GM19455 (cell line): ENCODE measurements around the gene CD55.

Experiments
- ATAC-seq: cut with Tn5 transposase; IDR thresholded peaks from one replicate; pipeline ENCODE4 v1.9.1; 2021; ENCODE audit not compliant: unreplicated experiment

The CD55 gene

GRCh38 chr1:207329469-207329868, 8.0 kb downstream of the CD55 start:
- no peak for ATAC-seq

DNA sequence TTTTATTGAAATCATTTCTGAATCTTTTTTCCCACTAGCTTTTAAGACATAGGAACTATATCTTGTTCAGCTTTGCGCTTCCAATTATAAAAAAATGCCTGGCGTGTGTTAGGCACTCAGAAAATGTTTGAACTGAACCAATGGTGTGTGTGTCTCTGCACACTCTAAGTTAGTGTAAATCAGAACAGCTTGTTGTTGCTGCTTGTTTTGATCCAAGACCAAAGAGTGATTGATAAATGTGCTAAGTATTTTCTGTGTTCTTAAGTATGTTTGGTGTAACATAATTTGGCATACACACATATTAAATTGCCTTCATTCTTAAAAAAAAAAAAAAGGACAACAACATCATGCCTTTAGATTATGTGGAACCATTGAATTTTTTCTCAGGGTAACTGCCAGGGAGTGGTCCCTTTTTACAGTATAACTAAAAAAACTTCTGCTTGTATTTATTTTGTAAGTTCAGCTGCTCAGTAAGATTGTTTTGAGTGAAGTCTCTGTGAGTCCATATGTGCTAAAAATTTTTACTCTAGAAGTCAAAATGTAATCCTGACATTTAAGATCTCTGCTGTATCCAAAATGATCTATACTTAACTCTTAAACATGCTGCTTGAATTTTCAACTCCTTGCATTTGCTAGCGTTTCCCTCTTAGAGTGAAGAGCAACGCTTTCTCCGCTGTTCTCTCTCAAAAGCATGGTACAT, 8.7 kb downstream of the CD55 start:
- ATAC-seq = no peak

- no peak for ATAC-seq
These were observed 10.2 kb downstream of the CD55 start for GRCh38 chr1:207331354-207332313.

DNA sequence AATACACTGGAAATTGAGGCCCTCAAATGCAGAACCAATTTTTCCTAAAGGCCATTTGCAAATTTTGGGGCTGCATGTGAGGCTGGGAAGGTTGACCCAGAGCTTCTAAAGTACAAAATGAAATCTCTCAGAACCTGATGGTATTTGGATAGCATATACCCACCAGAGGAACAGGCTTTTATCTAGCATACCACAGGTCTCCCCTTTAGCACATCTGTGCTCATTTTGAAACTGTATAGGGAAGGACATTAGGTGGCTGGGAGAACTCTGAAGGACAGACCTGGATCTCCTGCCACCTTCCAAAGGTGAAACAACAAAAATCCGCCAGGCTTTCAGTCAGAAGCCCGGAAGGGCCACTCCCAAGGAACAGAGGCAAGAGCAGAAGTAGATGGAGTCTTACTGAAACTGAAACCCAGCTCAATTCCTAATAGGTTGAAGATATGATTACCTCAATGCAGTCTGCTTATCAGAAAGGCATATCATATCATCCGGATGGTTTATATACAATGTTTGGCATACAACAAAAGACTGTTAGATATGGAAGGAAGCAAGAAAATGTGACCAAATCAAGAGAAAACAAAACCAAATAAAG, 11.6 kb downstream of the CD55 start:
- no peak for ATAC-seq

DNA sequence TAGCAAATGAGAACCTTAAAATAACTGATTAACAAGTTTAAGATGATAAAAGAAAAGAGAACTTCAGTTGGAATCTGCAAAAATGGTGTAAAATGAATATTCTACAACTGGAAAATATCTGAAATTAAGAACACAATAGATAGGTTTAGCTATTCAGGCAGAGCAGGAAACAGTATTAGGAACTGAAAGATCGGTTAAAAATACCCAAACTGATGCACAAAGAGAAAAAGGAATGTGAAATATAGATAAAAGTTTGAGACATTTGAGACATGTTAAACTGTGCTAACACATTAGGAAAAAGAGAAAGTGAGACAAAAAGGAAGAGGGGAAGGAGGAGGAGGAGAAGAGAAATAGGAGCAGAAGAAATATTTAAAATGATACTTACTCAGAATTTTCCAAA, 12.1 kb downstream of the CD55 start:
- ATAC-seq = no peak

DNA sequence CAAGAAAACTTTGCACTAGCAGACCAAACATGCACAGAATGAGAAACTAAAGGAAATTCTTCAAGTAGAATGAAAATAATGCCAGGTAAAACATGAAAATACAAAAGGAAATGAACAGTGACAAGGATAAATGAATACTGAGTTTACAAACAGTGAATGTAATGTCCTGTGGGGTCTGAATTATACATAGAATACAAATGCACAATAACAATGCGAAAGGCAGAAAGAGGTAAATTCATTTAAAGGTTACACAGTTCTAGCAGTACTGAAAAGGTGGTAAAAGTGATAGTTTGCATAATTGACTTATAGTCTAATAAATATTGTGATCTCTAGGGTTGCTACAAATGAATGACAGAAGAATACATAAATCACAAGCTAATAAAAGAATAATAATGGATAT, 12.9 kb downstream of the CD55 start:
- ATAC-seq = no peak

DNA sequence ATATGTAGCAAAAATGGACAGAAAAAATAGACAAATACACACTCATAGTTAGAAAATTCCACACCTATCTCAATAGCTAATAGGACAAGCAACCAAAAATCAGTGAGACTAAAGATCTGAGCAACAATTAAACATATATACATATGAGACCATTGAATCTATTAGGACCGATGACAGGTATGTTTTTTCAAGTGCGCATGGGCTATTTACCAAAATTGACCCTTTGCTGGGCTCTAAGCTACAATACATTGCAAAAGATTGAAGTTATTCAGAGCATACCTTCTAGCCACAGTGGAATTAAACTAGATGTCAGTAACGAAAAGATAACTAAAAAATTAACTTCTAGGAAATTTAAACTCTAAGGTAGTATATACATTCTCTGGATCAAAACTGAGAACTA, 13.7 kb downstream of the CD55 start:
- no peak for ATAC-seq

GRCh38 chr1:207335695-207336363, 14.4 kb downstream of the CD55 start:
- ATAC-seq = peak; percentile 74

GRCh38 chr1:207336559-207337467, 15.3 kb downstream of the CD55 start:
- ATAC-seq = peak; percentile 18

DNA sequence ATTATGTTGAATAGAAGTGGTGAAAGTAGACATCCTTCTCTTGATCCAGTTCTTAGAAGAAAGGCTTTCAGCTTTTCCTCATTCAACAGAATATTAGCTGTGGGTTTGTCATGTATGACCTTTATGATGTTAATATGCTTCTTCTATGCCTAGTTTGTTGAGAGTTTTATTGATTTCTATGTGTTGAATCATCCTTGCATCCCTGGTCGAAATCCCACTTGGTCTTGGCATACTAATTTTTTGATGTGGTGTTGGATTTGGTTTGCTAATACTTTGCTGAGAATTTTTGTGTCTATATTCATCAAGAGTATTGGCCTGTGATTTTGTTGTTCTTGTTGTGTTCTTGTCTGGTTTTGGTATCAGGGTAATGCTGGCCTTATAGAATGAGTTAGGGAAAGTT, 20.9 kb downstream of the CD55 start:
- no peak for ATAC-seq

- ATAC-seq = no peak
These were observed 22.2 kb downstream of the CD55 start for GRCh38 chr1:207343675-207344074.

- ATAC-seq = no peak
These were observed 22.7 kb downstream of the CD55 start for GRCh38 chr1:207344221-207344620.

- no peak for ATAC-seq
These were observed 24.4 kb downstream of the CD55 start for GRCh38 chr1:207345644-207346477.

DNA sequence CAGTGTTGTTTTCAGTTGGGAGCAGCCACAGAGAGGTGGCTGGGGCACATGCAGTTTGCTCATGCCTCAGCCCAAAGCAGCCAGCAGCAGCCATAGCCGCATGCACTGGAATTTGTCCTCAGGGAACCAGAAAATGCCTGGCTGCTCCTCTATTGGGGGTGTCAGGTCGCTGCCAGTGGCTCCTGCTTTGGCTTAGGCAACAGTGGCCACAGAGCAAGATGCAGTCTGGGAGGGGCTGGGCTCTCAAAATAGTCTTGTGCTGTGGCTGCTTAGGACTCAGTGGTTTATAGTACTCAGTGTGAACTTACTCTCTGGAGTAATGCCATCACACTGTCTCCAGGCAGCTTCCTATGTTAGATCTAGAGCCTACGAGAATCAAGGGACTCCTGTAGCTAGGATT, 25.0 kb downstream of the CD55 start:
- ATAC-seq = no peak

- no peak for ATAC-seq
These were observed 28.5 kb downstream of the CD55 start for GRCh38 chr1:207349979-207350378.

DNA sequence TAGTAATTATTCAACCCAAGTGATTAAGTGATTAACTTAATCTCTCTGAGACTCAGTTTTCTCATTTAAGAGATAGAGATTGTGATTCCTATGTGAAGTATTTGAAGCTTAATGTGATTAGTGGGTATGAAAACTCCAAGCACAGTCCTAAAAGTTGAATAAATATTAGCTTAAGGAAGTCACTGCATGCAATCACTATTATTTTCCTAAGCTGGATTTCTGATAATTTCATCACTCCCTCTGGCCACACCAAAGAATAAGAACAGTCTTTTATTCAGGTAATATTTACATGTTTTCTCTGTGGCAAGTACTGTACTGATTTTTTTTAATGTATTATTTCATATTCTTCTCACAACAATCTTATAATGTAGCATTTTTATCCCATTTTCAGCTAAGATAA, 31.1 kb downstream of the CD55 start:
- no peak for ATAC-seq

- ATAC-seq = no peak
These were observed 33.6 kb downstream of the CD55 start for GRCh38 chr1:207355060-207355459.

DNA sequence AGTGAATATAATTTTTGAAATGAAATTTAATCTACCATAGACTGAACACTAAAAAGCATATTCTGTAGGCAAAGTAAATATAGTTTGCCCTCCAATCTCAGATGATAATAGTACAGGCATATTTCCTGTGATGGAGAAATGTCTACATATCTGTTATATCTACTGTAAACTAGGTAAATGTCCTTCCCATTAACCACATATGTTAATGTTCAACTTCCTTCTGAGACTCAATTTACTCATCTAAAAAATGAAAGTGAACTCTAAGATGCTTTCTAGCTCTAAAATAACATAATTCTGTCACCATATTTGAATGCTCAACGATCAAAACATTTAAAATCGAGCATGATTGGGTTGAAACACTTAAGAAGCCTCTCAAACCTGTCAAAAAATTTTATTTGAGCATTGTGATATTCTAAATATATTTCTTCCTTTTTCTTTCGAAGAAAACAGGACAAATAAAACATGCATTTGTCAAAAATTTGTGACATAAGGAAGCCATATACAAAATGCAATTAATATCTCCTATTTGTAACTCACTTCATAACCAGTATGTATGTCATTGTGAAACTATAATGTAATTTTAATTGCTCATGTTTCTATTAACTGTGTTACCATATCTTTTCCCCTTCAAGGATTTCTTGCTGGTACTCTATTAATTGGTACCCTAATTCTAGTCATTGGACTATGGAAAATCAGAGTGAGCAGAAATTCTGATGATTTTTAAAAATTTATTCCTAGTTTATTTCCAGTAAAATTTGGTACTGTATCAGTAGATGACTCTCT, 34.2 kb downstream of the CD55 start:
- ATAC-seq = no peak

GRCh38 chr1:207361029-207361428, 39.6 kb downstream of the CD55 start:
- no peak for ATAC-seq
